ENCODE data around the gene ARHGEF19. TPM values are rescaled to one million over a fixed set of nuclear protein-coding genes. Genes with fewer than 3 reads are reported as not detected.
A peak's percentile ranks its signal among the peaks of the same experiment; 100 is the strongest.

The ARHGEF19 gene
- polyA plus RNA-seq, 1 experiment = 11.6 TPM

DNA sequence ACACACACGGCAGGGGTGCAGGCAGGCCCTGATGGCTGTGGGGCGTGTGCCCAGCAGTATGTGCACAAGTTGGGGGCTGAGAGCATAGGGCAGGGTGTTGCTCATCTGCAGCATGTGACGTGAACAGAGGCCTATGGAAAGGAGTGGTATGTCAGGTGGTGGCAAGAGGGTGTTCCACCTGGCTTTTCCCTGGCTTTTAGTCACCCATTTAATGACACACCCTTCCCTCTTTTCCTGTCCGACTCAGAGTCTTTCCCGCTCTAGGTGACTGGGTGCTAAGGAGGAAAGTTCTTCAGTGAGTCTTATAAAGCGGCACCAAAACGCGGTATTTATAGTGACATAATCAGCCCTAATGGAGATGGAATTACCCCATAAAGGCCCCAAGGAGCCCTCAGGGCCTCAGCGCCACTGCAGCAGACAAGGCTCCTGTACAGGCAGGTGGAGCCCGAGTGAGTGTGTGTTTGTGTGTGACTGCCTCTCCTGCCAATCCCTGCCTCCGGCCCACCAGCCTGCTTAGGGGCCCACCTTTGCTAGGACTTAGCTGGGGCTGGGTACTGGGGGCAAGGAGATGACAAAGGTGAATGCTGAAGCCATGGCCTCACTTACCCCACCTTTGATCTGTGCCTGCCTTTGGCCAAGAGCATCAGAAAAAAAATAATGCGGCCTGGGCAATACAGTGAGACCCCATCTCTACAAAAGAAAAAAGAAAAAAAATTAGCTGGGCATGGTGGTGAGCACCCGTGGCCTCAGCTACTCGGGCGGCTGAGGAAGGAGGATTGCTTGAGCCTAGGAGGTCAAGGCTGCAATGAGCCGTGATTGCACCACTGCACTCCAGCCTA lies 53.2 kb downstream of the ARHGEF19 start:
- ChIA-PET CTCF (interaction anchor here (0.7 kb wide), 1 partner anchor 77 kb away, joined by 3 read pairs; no protein-coding TSS in a partner anchor), POLR2A (no interaction called here)
- no peak for DNase-seq (ENCODE audit: low read depth)
- Histone ChIP-seq H3K27me3 (ENCODE audit: control insufficient read depth, insufficient read depth, low read length) (no peaks in the 10 kb centered on the region), H3K4me3 (ENCODE audit: low read depth, low read length) (no peak overlapping the region), H3K36me3 (ENCODE audit: control insufficient read depth, insufficient read depth, low read length) (no peaks in the 10 kb centered on the region)
- TF ChIP-seq, protein P1, sequence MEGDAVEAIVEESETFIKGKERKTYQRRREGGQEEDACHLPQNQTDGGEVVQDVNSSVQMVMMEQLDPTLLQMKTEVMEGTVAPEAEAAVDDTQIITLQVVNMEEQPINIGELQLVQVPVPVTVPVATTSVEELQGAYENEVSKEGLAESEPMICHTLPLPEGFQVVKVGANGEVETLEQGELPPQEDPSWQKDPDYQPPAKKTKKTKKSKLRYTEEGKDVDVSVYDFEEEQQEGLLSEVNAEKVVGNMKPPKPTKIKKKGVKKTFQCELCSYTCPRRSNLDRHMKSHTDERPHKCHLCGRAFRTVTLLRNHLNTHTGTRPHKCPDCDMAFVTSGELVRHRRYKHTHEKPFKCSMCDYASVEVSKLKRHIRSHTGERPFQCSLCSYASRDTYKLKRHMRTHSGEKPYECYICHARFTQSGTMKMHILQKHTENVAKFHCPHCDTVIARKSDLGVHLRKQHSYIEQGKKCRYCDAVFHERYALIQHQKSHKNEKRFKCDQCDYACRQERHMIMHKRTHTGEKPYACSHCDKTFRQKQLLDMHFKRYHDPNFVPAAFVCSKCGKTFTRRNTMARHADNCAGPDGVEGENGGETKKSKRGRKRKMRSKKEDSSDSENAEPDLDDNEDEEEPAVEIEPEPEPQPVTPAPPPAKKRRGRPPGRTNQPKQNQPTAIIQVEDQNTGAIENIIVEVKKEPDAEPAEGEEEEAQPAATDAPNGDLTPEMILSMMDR (IDR thresholded peaks at IDR 0.05; ENCODE audit: insufficient read depth, low read depth, low read length) = no peak

DNA sequence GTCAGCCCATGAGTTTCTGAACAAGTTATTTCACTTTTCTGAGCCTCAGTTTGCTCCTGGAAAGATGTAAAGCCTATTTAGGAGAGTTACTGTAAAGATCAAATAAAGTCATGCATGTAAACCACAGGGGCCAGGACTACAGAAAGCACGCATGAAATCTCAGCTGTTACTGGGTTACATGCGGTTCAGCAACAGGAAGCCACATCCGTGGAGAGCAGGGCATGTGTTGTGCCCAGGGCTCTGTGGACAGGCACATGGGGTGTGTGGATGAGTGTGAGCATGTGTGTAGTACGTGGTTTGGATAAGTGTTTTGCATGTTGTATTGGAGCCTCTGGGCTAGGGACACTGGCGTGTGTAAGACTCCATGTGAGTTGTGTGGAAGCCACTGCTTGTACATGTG lies 54.4 kb downstream of the ARHGEF19 start:
- CTCF ChIA-PET = no interaction called here
- Histone ChIP-seq H3K27me3 (ENCODE audit: control insufficient read depth, insufficient read depth, low read length) (no peaks in the 10 kb centered on the region), H3K4me3 (ENCODE audit: low read depth, low read length) (no peak overlapping the region), H3K36me3 (ENCODE audit: control insufficient read depth, insufficient read depth, low read length) (no peaks in the 10 kb centered on the region)
- TF ChIP-seq, protein P1 (IDR thresholded peaks at IDR 0.05; ENCODE audit: insufficient read depth, low read depth, low read length) = no peak
- POLR2A ChIA-PET = no interaction called here
- no peak for DNase-seq (ENCODE audit: low read depth)

DNA sequence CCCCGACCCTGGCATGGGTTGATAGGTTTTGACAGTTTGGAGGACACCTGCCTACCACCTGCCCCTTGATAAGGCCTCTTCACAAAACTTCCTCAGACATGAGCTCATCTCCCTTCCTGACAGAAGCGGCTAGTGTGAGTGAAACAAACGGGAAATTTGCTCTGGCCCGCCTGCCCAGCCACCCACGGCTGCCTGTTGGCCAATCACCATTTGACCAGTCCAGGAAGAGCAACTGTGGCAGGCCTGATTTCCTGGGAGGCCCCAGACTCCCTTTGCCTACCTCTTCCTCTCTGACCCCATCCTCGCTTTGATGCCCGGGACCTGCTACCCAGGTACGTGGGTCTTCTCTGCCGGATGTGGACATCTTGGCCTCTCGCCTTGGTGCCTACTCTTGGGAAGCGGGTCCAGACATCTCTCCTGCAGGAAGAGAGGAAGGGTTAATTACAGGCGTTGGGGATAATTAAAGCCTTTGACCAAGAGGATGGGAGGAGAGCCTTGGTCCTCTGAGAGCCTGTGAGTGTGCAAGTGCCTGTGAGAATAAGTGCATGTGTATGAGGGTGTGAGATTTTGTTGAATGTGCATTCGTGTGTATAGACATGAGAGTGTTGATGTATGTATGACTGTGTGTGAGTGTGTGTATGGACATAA lies 55.5 kb downstream of the ARHGEF19 start:
- Histone ChIP-seq H3K4me3 (ENCODE audit: low read depth, low read length) (no peak overlapping the region), H3K36me3 (ENCODE audit: control insufficient read depth, insufficient read depth, low read length) (no peaks in the 10 kb centered on the region), H3K27me3 (ENCODE audit: control insufficient read depth, insufficient read depth, low read length) (no peaks in the 10 kb centered on the region)
- TF ChIP-seq, protein P1 (IDR thresholded peaks at IDR 0.05; ENCODE audit: insufficient read depth, low read depth, low read length) = no peak
- no peak for DNase-seq (ENCODE audit: low read depth)
- POLR2A ChIA-PET = interaction anchor here (0.7 to 2.3 kb wide), 2 partner anchors 11 to 85 kb away, joined by 4 to 6 read pairs; no protein-coding TSS in a partner anchor
- CTCF ChIA-PET = interaction anchor here (0.6 to 13.9 kb wide), 7 partner anchors 16 to 76 kb away, joined by 3 to 179 read pairs (median 3); no protein-coding TSS in a partner anchor

DNA sequence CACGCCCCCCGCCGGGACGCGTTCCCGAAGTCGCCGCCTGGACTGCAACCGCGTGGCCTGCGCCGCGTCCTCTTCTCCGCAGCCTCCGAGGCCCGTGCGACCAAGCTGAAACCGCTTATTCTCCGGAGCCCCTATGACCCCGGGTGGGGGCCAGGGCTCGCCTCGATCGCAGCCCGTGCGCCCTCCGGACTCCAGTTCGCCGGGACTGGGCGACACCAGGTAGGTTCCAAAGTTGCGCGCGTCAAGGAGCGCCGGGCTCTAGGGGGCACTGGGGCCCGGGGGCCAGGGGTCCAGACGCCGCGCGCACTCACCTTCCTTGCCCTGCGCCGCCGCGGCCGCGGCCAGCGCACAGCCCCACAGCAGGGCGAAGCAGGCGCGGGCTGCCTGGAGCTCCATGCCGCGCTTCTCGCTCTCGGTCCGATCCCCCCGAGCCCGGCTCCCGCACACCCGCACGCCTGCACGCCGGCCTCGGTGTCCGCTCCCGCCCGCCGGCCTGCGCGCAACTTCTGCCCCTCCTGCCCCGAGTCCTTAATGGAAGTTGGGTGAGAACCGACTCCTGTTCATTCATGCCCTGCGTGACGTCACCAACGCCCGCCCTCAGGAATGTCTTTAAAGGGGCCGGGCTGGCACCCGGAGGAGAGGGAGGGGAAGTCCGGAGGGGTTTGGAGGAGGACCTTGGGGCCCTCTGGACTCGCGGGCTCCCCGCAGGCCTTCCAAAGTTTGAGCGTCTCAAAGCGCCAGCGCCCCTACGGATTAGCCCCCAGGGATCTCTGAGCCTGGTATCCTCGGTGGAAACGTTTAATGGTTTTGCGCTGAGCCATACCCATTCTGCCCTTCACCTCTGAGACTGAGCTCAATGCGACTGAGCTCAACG lies 56.7 kb downstream of the ARHGEF19 start, which contains the start of gene EPHA2:
EPHA2 (minus strand) TSS at position 533 of the 874 bp plus-strand sequence; CDS start at position 396, 137 bp downstream.
- Histone ChIP-seq H3K36me3 (ENCODE audit: control insufficient read depth, insufficient read depth, low read length) (no peaks in the 10 kb centered on the region), H3K27me3 (ENCODE audit: control insufficient read depth, insufficient read depth, low read length) (no peaks in the 10 kb centered on the region), H3K4me3 (ENCODE audit: low read depth, low read length) (peak within 1 kb of the TSS; percentile 80)
- ChIA-PET CTCF (interaction anchor here (0.6 to 13.9 kb wide), 15 partner anchors 9 to 83 kb away, joined by 3 to 179 read pairs (median 3); partner anchors contain the start of gene FAM131C), POLR2A (interaction anchor here (0.7 to 2.3 kb wide), 2 partner anchors 10 to 86 kb away, joined by 4 to 6 read pairs; no protein-coding TSS in a partner anchor)
- TF ChIP-seq, protein P1 (IDR thresholded peaks at IDR 0.05; ENCODE audit: insufficient read depth, low read depth, low read length) = no peak
- no peak for DNase-seq (ENCODE audit: low read depth)

Data from BJ (cell line).